Measurements from ENCODE around the gene GTF2B.
"Not testable (repeated sequence)": the region's sequence is repeated elsewhere in the genome, so short reads cannot be mapped to it uniquely, and the experiment has no call there.

Gene GTF2B, protein sequence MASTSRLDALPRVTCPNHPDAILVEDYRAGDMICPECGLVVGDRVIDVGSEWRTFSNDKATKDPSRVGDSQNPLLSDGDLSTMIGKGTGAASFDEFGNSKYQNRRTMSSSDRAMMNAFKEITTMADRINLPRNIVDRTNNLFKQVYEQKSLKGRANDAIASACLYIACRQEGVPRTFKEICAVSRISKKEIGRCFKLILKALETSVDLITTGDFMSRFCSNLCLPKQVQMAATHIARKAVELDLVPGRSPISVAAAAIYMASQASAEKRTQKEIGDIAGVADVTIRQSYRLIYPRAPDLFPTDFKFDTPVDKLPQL

GRCh38 chr1:88891318-88891950 lies at the start of gene GTF2B:
TSS of gene GTF2B (minus strand) at chr1:88891567. CDS start at chr1:88891499, 68 bp downstream.
- DNase-seq = peak; percentile 91

- not testable (repeated sequence) for DNase-seq
Observed at GRCh38 chr1:88938528-88938927, 47.2 kb upstream of the GTF2B start.

GRCh38 chr1:88936760-88937342 lies 45.5 kb upstream of the GTF2B start:
- DNase-seq = no peak

- DNase-seq = no peak
Observed at GRCh38 chr1:88936223-88936523, 44.8 kb upstream of the GTF2B start.

- DNase-seq = peak; percentile 36
Observed at GRCh38 chr1:88935522-88936222, 44.3 kb upstream of the GTF2B start.

DNA sequence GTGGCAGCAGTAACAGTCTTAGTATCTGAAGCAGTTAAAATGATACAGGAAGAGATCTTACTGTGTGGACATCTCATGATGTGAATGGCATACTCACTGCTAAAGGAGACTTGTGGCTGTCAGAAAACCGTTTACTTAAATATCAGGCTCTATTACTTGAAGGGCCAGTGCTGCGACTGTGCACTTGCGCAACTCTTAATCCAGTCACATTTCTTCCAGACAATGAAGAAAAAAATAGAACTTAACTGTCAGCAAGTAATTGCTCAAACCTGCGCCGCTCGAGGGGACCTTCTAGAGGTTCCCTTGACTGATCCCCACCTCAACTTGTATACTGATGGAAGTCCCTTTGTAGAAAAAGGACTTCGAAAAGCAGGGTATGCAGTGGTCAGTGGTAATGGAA lies 38.8 kb upstream of the GTF2B start:
- not testable (repeated sequence) for DNase-seq

DNA sequence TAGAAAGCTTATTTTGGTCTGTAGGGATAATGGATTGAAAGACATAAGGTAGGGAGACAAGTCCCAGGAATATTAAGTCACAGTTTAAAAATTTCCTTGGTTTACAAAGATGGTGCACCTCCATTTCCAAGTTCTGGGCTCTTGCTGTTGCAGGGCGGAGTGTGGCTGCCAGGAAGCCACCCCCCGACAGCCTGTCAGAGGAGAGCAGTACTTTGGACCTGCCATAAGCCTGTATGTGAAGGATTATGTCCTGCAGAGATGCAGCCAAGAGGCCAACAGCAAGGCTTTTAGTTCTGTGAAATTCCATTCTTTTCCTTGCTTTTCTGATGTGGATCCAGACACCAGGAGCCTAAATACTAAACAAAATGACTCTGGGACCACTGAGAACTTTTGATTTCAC lies 31.9 kb upstream of the GTF2B start:
- DNase-seq = no peak

- no peak for DNase-seq
Observed at GRCh38 chr1:88922214-88922613, 30.8 kb upstream of the GTF2B start.

DNA sequence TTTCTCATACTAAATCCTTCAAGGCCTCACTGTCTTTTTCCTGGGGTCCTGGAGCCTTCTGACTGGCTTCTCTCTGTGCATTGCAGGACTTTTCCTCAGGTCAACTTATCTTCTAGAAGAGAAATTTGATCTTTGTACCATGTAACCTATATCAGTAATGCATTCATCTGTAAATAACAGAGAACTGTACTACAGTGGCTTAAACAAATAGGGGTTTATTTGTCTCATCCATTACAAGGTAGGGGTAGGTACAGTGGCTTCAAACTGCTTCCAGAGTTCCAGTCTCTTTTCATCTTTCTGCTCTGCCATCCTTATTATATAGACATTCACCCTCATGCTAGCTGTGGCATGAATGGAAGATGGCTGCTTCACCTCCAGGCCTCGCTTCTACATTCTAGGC lies 29.5 kb upstream of the GTF2B start:
- no peak for DNase-seq

DNA sequence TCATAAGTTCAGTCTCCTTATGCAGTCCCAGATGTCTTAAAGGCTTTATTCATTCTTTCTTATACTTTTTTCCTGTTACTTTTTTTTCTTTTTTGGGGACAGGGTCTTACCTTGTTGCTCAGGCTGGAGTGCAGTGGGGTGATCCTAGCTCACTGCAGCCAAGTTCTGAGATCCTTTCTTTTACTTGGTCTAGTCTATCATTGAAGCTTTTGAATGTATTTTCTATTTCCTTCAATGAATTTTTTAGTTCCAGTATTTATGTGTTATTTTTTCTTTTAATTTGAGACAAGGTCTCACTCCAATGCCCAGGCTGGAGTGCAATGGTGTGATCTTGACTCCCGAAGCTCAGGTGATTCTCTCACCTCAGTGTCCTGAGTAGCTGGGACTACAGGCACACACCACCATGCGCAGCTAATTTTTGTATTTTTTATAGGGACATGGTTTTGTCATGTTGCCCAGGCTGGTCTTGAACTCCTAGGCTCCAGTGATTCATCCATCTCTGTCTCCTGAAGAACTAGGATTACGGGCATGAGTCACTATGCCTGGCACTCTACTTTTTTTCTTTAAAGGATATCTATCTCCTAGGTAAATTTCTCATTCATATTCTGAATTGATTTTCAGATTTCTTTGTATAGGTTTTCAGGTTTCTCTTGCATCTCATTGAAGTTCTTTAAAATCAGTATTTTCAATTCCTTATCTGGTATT lies 26.1 kb upstream of the GTF2B start:
- no peak for DNase-seq

GRCh38 chr1:88916883-88917282 lies 25.5 kb upstream of the GTF2B start:
- no peak for DNase-seq

DNA sequence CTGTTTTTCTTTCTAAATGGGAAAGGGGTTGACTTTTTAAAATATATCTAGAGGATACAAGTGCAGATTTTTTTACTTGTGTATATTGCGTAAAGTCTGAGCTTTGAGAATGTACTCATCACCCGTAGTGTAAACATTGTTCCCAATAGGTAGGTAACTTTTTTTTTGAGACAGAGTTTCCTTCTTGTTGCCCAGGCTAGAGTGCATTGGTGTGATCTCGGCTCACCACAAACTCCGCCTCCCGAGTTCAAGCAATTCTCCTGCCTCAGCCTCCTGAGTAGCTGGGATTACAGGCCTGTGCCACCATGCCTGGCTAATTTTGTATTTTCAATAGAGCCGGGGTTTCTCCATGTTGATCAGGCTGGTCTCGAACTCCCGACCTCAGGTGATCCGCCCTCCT lies 20.4 kb upstream of the GTF2B start:
- not testable (repeated sequence) for DNase-seq

- no peak for DNase-seq
Observed at GRCh38 chr1:88911161-88911560, 19.8 kb upstream of the GTF2B start.

GRCh38 chr1:88910401-88910800 lies 19.0 kb upstream of the GTF2B start:
- no peak for DNase-seq

DNA sequence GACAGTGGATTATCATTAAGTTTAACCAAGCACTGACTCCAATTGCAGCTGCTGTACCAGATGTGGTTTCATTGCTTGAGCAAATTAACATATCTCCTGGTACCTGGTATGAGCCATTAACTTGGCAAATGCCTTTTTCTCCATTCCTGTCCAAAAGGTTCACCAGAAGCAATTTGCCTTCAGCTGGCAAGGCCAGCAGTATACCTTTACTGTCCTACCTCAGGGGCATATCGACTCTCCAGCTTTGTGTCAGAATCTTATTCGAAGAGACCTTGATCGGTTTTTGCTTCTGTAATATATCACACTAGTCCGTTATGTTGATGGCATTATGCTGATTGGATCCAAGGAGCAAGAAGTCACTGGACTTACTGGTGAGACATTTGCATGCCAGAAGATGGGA lies 9.5 kb upstream of the GTF2B start:
- DNase-seq = no peak

GRCh38 chr1:88897070-88897730 lies 5.8 kb upstream of the GTF2B start:
- DNase-seq = no peak

- DNase-seq = peak; percentile 91
Observed at GRCh38 chr1:88892357-88892877, 1.1 kb upstream of the GTF2B start.

GRCh38 chr1:88891951-88892340 lies 579 bp upstream of the GTF2B start:
- peak; percentile 56 for DNase-seq

- DNase-seq = peak; percentile 40
Observed at GRCh38 chr1:88890791-88891317, 513 bp downstream of the GTF2B start.

- DNase-seq = no peak
Observed at GRCh38 chr1:88890131-88890530, 1.2 kb downstream of the GTF2B start.

DNA sequence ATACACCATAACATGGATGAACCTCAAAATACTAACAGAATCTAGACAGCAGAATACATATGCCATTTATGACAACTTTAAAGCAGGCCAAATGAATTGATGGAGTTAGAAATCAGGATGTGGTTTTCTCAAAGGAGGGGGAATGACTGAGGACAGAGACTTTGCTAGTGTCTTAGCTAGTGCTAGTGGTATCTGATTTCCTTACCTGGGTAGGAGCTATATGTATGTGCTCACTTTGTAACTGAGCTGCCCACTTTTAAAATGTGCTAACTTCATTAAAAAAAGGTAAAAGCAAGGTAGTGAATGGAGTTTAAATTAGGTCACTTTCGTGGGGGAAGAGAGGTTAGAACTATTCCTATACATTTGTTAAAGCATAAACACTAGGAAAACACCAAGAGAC lies 2.6 kb downstream of the GTF2B start:
- no peak for DNase-seq

DNA sequence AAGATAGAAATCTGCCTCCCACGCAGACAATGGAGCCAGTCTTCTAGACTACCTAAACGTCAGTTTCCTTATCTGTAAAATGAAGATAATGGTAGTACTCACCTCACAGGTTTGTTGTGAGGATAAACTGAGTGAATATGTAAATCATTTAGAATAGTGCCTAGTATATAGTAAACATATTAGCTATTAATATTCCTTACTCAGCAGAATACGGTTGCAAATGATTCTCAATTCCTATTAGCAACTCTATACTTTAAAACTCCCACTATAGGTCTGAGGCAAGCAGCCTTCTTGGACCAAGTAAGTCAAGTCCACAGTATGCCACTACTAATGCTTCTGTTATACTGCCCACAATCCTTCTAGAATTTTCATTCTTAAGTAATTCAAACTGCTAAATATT lies 5.4 kb downstream of the GTF2B start:
- no peak for DNase-seq
